PC-3 (cell line): ENCODE results near the gene CASP8.

Experiments
- EZH2 ChIP-seq: fragments of 300-600 bp; sonication (generic); IDR thresholded peaks from one replicate; pipeline ENCODE4 v1.6.1; 2017; ENCODE audit warnings: antibody characterized with exemption, mild to moderate bottlenecking, low read length; ENCODE audit not compliant: unreplicated experiment
- TF ChIP-seq, protein P1 (sequence below): fragments of 300-600 bp; sonication (generic); conservative IDR thresholded peaks from 2 replicates; pipeline ENCODE4 v1.5.1; 2017; ENCODE audit warnings: antibody characterized with exemption, low read depth, mild to moderate bottlenecking, low read length

GRCh38 chr2:201256082-201256481 is 4.3 kb upstream of the CASP8 start:
- TF ChIP-seq, protein P1, sequence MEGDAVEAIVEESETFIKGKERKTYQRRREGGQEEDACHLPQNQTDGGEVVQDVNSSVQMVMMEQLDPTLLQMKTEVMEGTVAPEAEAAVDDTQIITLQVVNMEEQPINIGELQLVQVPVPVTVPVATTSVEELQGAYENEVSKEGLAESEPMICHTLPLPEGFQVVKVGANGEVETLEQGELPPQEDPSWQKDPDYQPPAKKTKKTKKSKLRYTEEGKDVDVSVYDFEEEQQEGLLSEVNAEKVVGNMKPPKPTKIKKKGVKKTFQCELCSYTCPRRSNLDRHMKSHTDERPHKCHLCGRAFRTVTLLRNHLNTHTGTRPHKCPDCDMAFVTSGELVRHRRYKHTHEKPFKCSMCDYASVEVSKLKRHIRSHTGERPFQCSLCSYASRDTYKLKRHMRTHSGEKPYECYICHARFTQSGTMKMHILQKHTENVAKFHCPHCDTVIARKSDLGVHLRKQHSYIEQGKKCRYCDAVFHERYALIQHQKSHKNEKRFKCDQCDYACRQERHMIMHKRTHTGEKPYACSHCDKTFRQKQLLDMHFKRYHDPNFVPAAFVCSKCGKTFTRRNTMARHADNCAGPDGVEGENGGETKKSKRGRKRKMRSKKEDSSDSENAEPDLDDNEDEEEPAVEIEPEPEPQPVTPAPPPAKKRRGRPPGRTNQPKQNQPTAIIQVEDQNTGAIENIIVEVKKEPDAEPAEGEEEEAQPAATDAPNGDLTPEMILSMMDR: no peak
- TF ChIP-seq EZH2: no peak
